ENCODE results near the gene MLEC. TPM values are rescaled to one million over a fixed set of nuclear protein-coding genes. Genes with fewer than 3 reads are reported as not detected.

Gene MLEC
- total RNA-seq, 1 experiment from 2014 or later, result 181 TPM

DNA sequence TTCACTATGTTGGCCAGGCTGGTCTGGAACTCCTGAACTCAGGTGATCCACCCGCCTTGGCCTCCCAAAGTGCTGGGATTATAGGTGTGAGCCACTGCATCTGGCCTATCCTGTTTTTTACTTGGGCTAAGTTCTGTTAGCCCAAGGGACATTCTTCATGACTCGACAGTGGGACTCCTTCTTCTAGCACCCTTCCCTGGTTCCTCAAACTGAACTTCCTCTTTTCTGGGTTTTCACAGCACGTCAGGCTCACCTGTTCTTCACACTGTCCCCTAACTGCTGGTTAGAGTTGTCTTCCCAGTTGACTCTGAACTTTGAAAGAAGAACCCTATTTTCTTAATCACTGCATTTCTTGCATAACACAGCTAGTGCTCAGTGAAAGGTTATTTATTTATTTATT lies 24.1 kb upstream of the MLEC start:
- H3K4me1 Mint-ChIP-seq, result peaks cover 9 to 12% of the 10 kb centered on the region in 2 experiments
- H3K27ac ChIP-seq (ENCODE audit: insufficient read length, low read depth, low read length), result no peak overlapping the region

More for the DNA sequence above, 24.1 kb upstream of the MLEC start:
- TF ChIP-seq, protein P1, sequence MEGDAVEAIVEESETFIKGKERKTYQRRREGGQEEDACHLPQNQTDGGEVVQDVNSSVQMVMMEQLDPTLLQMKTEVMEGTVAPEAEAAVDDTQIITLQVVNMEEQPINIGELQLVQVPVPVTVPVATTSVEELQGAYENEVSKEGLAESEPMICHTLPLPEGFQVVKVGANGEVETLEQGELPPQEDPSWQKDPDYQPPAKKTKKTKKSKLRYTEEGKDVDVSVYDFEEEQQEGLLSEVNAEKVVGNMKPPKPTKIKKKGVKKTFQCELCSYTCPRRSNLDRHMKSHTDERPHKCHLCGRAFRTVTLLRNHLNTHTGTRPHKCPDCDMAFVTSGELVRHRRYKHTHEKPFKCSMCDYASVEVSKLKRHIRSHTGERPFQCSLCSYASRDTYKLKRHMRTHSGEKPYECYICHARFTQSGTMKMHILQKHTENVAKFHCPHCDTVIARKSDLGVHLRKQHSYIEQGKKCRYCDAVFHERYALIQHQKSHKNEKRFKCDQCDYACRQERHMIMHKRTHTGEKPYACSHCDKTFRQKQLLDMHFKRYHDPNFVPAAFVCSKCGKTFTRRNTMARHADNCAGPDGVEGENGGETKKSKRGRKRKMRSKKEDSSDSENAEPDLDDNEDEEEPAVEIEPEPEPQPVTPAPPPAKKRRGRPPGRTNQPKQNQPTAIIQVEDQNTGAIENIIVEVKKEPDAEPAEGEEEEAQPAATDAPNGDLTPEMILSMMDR (conservative IDR thresholded peaks at IDR 0.05), result no peak
- Histone ChIP-seq H2AK5ac (ENCODE audit: insufficient read length, low read length) (no peak overlapping the region), H2BK5ac (ENCODE audit: insufficient read length, low read length) (no peak overlapping the region), H3K4me1 (ENCODE audit: insufficient read depth, low read length) (no peaks in the 10 kb centered on the region), H4K5ac (ENCODE audit: insufficient read length, low read depth, low read length) (no peak overlapping the region), H2BK12ac (ENCODE audit: insufficient read length, low read depth, low read length) (no peak overlapping the region), H3K4me2 (ENCODE audit: insufficient read depth, insufficient read length, low read length) (no peak overlapping the region), H2AFZ (ENCODE audit: low read length) (no peak overlapping the region), H3K18ac (ENCODE audit: insufficient read length, low read depth, low read length) (no peak overlapping the region), H3K9me3 (ENCODE audit: control insufficient read depth, low read depth, low read length) (no peaks in the 10 kb centered on the region), H3K27me3 (ENCODE audit: insufficient read depth, low read length) (no peaks in the 10 kb centered on the region), H2BK15ac (ENCODE audit: low read depth, low read length) (no peak overlapping the region), H3K14ac (ENCODE audit: insufficient read depth, low read length) (no peak overlapping the region), H3K9ac (ENCODE audit: extremely low read depth, insufficient read length, low read length) (no peak overlapping the region), H4K91ac (ENCODE audit: insufficient read length, low read depth, low read length) (no peak overlapping the region), H4K20me1 (ENCODE audit: control insufficient read depth, insufficient read depth, insufficient read length) (no peaks in the 10 kb centered on the region), H4K8ac (replicated peaks; ENCODE audit: insufficient read length, low read depth, low read length) (no peak overlapping the region), H3K23me2 (ENCODE audit: insufficient read length, low read depth, low read length, poor library complexity, severe bottlenecking) (no peaks in the 10 kb centered on the region), H3K79me2 (ENCODE audit: insufficient read depth, low read length) (no peaks in the 10 kb centered on the region), H3T11ph (ENCODE audit: low read length) (no peak overlapping the region), H2BK120ac (ENCODE audit: low read depth, low read length, poor library complexity, severe bottlenecking) (no peak overlapping the region), H3K4ac (ENCODE audit: low read depth, low read length) (no peak overlapping the region), H3K79me1 (ENCODE audit: insufficient read depth, low read depth, low read length, poor library complexity, severe bottlenecking) (no peaks in the 10 kb centered on the region), H2BK20ac (ENCODE audit: low read depth, low read length, poor library complexity, severe bottlenecking) (no peak overlapping the region), H3K56ac (ENCODE audit: insufficient read length, low read depth, low read length) (no peak overlapping the region), H3K23ac (ENCODE audit: insufficient read length, low read depth, low read length) (no peak overlapping the region)
- no CpG with 5 or more reads among the region's 3 CpGs for WGBS (ENCODE audit: extremely low coverage, insufficient read length, low lambda C conversion rate)
- no peaks in the 10 kb centered on the region; the same call in 1 of the 2 replicates for H3K27me3 Mint-ChIP-seq (ENCODE audit: low read depth)
- no peaks in the 10 kb centered on the region; a peak in 2 of 7 replicates for H3K36me3 Mint-ChIP-seq (ENCODE audit: insufficient read depth in 1 of 3, low read depth in 3 of 3)
- H3K9me3 Mint-ChIP-seq, result no peaks in the 10 kb centered on the region
- 0 out of 7 replicates have a peak overlapping the region, but pooled peaks of 1 of the 3 experiments have one; percentile 30 for H3K27ac Mint-ChIP-seq
- no peak overlapping the region for H3K4me3 Mint-ChIP-seq
- no peak for DNase-seq
